HG03439 (cell line): ENCODE measurements around the gene SLC44A1.
"Not testable (repeated sequence)": the region's sequence is repeated elsewhere in the genome, so short reads cannot be mapped to it uniquely, and the experiment has no call there.

Experiments
- ATAC-seq: cut with Tn5 transposase; IDR thresholded peaks from one replicate; pipeline ENCODE4 v1.9.1; 2021; ENCODE audit warnings: mild to moderate bottlenecking, moderate library complexity; ENCODE audit not compliant: unreplicated experiment

The SLC44A1 gene

DNA sequence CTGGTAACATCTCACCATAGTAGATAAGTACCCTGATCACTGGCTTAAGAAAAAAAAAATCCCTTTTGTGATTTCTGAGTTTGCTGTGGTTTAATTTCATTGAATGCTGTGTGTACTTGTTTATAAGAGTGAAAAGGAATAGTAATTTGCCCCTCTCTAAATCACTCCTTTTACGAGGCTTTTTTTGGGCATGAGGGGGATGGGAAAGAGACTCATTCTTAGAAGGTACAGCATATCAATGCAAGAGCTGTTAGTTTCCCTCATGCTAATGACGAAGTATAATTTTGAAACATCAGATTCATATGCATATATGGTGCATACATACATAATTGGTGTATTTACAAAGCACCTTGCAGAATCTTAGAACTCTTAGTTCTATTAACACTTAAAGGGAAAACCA, 2.4 kb upstream of the SLC44A1 start:
- ATAC-seq: no peak

DNA sequence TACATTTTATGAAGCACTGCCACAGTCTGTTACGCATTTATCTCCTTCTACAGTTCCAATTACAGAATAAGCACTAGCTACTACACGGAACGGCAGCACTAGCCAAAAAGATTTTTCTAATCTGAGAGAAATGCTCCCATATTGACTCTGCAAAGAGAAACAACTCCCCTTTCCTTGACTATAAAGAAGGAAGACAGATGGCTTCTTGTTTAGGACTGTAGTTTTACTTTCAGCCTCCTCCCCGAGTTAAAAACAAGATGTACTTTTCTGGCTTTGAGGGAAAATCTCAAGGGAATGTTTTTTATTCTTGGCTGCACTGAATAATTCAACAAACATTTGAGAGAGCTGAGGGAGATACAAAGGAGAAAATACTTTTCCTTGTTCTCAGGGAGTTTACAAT, 1.9 kb upstream of the SLC44A1 start:
- ATAC-seq: no peak

DNA sequence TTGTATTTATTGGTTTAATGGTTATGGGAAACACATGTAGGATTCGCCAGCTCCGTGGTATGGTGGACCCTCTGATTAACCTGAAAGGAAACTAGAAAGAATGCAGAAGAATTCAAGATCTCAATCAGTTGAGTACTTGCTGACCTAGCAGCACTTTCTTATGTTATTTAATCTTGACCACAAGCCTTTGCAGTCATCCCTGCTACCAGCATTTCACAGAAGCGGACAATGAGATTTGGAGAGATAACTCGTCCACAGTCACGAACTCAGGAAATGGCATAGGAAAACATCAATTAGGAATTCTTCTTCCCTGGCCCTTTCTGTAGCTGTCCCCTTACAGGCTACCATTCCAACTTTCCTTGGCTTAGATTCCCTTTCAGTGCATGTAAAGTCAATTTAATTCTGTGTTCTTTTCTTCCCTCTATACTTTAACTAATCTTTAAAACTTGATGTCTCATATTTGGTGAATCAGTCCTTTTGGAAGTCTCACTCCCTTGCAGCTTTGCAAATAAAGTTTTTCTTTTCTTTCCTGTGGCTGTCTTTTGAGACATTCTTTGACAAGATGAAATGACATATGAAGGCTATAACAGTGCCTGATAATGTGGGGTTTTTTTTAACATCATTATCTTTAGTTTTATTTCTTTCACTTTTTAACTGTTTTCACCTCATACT, 1.3 kb upstream of the SLC44A1 start:
- ATAC-seq: no peak

DNA sequence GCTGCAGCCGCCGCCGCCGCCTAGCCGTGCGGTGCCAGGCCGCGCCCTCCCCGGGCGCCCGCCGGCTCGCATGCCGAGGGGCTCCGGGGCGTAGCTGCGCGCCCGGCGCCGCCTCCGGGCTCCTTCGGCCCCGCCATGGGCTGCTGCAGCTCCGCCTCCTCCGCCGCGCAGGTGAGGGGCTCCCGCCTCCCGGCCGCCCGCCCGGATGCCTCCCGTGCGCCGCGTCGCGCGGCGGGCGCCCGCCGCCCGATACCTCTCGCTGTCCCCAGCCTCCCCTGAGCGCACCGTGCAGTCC, 230 bp downstream of the SLC44A1 start:
- peak; percentile 70 for ATAC-seq

DNA sequence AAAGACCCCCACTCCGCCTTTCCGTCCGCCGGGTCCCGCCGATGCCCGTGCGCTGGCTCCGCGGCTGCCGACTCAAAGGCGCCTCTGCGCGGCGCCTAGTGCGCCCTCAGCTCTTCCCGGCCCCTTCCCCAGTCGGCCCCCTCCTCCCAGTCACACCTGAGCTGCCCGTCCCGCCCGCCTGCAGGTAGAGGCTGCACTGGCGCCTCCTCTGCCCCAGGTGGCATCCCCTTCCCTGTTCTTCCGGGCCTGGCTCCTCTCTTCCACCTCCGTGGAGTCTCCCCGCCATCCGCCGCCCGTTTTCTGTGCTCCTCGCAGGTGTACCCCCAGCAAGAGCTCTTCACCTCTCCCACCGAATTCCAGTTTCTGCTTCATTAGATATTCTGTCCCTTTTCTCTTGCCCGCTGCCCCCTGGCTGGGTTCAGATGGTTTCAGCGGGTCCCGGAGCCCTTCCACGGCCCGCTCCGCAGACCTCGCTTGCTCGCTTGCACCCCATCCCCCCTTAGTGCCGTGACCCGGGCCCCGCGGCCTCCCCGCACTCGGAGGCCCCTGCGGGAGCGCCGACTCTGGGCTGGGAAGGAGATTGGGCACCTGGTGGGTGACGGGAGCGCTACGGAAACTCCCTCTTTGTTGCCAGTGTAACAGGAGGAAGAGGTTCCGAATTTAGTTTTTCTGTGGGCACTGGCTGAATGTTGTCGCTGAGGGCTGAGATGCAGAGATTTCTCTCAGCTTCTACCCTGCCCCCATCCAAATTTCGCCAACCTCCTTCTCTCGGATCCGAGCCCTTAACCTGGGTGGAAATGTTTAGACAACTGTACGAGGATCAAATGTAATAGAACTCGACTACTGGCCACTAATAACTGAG, 809 bp downstream of the SLC44A1 start:
- ATAC-seq: peak; percentile 18

DNA sequence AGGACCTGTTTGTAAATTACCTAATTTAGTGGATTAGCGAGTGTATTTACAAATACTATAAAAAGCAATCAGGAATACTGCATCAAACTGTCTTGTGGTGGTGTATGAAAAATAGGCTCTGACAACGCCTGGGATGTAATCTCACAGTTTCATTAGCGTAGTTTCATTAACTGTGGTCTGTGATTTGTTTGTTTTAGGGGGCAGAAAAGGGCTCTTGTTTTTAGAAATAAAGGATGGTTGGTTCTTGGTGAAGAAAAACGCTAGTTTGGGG, 1.4 kb downstream of the SLC44A1 start:
- ATAC-seq: no peak

DNA sequence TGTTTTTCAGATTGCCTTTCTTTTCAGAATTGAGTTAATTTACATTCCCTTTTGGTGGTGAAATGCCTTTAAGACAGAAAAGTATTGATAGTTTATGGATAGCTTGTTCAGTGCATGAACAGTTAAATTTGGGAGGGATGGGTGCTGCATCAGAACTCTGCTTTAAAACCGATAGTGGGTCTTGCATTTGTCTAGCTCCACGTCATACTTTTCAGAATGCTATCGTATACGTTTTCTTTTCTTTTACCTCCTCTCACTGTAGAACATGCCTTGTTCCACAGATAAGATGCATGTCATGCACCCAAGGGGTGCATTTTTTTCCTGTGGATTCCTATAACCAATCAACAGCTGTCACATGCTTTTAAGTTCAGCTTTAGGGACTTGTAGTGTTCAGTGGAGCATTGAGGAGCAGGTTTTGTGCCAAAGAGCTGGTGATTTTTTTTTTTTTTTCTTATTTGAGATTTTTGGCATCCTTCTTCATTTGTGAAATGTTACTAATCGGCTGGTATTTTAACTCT, 2.3 kb downstream of the SLC44A1 start:
- no peak for ATAC-seq

DNA sequence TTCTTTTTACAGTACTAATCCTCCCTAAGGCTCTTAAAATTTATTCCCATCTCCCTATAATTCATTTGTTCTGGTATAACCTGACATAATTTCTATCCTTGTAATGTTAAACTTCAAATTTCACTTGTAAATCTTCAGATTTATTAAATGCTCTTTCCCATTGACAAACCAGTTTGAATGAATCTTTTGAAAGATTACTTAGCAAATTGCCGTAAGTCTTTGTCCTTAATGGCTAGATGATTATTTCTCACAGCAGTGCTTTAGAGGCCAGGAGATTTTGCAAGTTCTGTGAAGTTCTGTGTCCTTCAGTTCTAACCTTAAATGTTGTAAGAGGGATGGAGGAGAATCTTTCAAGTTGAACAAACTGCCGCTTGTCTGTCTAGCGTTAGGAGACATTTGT, 4.2 kb downstream of the SLC44A1 start:
- no peak for ATAC-seq

DNA sequence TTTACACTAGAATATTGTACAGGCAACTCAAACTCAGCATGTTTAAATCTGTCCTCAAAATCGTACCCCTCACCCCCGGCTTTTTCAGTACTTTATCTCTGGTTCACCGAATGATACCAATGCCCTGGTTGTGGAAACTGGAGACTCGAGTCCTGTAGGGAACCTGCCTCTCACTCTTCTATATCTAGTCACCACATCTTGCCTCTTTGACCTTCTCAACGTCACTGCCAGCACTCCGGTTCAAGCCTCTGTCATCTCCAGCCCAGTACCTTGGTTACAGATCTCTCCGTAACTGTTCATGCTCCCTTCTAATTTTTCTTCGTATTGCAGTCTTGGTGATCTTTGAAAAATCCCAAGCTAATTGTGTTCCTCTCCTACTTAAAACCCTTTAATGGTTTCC, 6.7 kb downstream of the SLC44A1 start:
- no peak for ATAC-seq

DNA sequence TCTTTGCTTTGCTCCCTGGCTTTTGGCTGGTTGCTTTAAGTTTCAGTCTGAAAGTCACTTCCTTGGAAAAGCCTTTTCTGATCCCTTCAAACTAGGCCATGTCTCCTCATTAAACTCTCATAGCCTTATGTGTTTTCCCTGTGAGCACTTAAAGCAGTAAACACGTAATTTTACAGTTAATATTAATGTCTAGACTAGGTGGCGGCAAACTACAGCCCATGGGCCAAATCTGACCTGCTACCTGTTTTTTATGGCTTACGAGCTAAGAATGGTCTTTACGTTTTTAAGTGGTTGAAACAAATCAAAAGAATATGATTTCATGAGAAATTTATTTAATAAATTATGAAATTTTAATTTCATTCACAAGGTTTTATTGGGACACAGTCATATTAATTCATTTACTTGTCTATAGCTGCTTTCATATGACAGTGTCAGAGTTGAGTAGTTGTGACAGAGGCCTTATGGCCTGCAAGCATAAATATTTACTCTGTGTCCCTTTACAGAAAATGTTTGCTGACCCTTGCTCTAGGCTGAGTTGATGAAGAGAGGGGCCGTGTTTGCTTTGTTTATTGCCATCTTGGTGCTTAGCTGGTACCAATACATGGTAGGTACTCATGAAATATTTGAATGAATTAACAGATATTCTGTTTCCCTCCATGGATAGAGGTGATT, 7.4 kb downstream of the SLC44A1 start:
- ATAC-seq: no peak

DNA sequence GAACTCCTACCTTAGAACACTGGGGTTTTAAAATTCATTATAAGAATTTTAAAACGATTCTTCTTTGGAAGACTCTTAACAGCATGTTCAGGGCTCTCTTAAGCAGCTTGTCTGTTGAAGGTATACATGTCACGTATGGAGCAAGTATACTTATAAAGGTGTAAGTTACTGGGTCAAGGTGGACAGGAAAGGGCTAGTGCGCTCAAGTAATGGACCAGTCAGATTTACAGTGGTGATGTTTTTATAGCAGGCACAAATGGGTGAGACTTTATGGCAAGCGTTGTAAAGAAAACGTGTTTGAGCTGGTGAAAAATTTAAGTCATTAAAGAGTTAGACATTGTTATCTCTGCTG, 7.9 kb downstream of the SLC44A1 start:
- no peak for ATAC-seq

DNA sequence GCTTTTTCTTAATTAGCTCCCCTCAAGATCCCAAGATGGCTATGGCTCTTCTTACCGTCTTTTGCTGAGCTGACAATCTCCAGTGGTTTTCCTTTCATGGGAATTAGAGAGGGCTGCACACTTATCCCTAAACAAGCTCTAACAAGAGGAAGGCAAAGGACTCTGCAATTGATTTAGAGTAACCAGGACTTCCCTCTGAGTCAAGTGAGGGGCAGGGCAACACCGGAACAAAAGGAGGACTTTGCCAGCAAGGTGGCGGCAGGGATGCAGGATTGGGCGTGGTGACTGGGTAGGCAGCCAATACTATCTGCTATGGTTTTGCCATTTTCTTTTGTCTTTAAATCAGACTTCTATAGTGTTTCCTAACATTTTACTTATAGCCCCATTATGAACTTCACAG, 9.8 kb downstream of the SLC44A1 start:
- ATAC-seq: no peak

DNA sequence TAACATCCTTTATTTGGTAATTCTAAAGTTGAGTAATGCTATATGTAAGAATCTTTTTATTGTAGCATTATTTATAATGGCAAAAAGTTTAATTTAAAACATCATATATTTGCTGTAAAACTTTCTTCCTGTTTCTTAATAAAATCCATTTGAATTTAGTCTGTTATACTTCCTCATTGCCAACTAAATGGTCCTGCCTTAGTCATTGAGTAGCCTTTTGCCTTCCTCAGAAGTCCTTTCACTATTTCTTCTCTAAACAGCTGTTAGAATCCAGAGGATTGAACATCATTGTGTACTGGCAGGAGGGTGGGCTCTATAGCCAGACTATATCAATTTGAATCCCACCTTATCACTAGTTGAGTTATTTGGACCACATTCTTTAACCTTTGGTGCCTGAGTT, 11.0 kb downstream of the SLC44A1 start:
- no peak for ATAC-seq

DNA sequence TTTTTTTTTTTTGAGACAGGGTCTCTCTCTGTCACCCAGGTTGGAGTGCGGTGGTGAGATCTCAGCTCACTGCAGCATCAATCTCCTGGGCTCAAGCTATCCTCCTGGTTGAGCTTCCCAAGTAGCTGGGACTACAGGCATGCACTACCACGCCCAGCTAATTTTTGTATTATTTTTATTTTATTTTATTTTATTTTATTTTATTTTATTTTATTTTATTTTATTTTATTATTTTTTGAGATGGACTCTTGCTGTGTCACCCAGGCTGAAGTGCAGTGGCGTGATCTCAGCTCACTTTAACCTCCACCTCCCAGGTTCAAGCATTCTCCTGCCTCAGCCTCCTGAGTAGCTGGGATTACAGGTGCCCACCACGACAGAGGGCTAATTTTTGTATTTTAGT, 12.1 kb downstream of the SLC44A1 start:
- not testable (repeated sequence) for ATAC-seq

DNA sequence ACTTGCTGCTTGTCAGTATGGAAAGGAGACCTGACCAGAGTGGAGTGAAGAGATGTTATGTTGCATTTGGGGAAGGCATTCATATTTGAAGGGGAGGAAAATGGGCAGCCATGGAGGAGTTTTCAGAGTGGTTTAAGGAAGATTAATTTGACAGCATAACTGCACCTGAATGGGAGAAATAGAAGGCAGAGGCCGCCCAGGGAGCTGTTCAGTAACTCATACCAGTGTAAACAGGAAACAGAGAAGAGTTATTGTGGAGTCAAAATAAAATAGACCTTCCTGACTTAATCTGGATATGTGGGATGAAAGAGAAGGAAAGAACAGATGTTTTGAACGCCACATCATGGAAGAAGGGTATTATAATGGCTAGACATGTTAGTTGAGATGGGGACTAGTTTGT, 13.4 kb downstream of the SLC44A1 start:
- no peak for ATAC-seq

DNA sequence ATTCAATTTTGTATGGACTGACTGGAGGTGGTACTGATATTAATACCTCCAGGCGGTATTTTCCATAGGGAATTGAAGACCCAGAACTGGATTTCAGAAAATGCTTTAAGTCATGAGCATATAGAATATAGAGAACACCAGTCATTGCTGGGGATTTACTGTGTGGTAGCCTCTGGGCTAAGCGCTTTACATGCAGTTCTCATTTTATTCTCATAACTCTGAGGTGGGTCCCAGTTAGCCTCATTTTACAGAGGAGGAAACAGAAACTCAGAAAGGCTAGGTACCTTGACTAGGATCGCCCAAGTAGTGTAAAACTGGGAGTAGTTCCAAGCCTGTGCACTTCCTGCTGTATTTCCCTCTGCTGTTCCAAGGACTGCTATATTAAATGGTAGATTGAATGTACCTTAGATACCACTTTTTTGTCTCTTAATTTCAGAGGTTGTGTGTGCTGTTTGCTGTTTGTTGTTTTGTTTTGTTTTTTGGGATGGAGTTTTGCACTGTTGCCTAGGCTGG, 13.8 kb downstream of the SLC44A1 start:
- ATAC-seq: no peak

DNA sequence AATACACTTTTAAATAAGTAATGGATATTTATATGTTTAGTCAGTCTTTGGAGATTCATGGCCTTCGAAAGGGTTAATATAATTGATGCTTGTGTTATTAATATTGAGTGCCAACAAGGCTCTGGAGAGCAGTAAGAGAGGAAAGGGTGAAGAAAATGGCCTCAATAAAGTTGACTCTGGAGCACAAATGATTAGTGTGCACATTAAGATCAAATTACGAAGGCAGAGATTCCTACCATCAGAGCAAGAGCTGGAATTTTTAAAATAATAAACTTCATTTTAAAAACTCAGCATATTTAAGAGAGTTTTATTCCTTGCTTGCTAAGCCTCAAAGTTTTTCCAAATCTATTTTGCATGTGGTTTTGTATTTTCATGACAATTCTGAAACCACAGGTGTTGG, 14.8 kb downstream of the SLC44A1 start:
- ATAC-seq: no peak

DNA sequence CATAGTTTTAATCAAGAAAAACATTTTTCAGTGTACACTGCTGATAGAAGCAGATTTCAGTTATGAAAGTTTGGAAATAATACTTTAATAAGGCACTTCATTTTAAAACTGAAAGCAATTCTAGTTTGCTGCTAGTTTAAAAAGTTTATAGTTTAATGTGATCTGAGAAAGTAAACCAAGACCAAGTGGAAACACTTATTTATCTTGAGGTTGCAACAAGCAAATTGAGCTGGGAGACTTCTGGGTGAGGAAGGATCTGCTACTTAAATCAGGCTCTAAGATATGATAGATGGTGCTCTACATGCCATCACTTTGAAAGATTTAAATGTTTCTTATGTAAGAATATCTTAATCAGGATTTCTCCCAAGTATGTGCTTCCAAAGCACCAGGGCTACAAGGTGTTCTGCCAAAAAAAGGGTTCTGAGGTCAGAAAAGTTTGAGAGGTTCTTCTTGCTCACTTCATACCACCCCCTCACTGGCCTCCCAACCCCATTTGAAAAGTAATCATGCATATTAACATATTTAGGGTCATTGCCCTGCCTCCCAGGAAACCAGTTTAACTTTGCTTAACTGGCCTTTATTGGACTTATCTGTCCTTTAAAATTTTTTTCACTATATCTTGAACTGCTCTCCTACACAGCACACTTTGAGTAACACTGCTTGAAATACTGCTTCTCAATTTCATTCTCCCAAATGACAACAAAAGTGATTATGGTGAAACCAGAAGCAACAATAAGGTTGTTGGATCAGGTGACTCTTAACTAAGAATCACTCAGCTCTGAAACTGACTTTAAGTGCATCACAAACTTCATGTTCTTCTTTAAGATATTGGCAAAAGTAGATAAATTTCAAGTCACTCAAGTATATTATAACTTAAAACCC, 15.5 kb downstream of the SLC44A1 start:
- ATAC-seq: no peak

DNA sequence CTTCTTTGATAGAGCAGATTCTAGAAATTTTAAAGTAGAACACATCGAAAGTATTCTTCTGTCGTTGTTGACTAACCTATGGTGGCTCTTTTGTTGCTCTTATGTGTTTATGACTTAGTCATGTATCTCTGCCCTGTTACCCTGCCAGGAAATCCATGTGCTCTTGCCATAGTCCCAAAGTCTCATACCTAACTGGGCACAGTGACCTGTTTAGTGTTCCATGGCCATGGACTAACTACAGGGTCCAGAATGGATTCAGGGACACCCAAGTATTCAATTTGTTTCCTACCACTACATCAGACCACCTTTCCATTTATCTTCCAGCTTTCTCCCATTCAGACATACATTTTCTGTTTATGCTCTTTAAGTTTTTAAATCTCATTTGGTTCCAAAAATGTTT, 18.0 kb downstream of the SLC44A1 start:
- no peak for ATAC-seq

DNA sequence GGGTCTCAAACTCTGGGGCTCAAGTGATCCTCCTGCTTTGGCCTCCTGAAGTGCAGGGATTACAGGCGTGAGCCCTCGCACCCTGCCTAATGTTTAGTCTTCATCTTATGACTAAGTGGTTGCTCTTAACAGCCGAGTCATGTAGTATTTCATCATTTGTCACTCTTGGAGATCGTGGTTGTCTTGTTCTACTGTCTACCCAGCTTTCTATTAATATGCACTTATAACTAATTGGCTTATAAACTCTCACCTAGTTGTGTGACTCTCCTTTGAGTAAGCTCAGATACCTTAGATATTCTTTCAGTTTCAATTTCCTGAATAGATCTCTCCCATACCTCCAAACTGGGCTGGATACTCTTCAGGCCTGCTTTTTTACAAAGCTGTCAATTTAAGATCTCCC, 19.9 kb downstream of the SLC44A1 start:
- no peak for ATAC-seq

DNA sequence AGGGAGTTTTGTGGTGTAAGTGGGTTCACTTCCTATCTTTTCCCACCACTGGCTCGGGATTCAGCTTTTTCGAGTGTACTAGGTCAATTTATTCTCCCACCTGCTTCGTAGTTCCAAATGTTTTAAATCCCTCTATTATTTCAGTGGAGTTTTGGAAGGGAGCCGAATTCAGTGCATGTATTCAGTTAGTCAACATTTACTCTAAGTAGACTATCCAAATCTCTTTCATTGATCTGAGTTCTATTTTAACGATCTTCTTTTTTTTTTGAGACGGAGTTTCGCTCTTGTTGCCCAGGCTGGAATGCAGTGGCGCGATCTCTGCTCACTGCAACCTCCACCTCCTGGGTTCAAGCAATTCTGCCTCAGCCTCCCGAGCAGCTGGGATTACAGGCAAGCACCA, 23.8 kb downstream of the SLC44A1 start:
- not testable (repeated sequence) for ATAC-seq
